Measurements from ENCODE around the gene PCDHGA4. TPM values are rescaled to one million over a fixed set of nuclear protein-coding genes. Genes with fewer than 3 reads are reported as not detected.

Gene PCDHGA4
- total RNA-seq (2013): 0.02 TPM
- polyA plus RNA-seq (under 1 TPM in 1 of 3 donors, not detected in 2; 0.03 TPM), polyA minus RNA-seq (0.14 TPM in 1 of 2 replicates, not detected in the other), total RNA-seq (0 to 0.45 (median 0.07) reads per million in 11 experiments)

DNA sequence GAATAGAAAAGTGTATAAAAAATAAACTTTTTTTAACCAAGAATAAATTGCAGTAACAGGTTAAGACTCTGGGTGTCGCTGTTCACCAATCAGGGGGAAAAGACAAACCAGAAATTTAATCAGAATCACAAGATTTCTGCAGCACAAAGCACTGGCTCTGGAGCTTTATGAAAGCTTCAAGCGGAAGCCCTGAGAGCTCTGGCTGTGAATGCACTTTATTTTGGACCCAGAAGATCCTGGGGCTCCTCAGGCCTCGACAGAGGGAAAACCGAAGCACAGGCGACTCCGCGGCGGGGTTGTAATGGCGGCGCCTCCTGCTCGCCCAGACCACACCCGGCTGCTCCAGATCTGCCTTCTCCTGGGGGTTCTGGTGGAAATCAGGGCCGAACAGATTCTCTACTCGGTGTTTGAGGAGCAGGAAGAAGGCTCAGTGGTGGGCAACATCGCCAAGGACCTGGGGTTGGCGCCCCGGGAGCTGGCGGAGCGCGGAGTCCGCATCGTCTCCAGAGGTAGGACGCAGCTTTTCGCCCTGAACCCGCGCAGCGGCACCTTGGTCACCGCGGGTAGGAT, at the start of gene PCDHGA4:
Gene PCDHGA4, plus strand, starts transcription at position 122 of the 570 bp plus-strand sequence. Its CDS starts 87 bp downstream, at position 209.
- peaks cover 37 to 80% (median 62%) of the 10 kb centered on the region in 7 donors for H3K9me3 Mint-ChIP-seq
- intact Hi-C loops (cut with micrococcal nuclease): no loop called here
- Histone ChIP-seq H3K36me3 (replicated peaks in 1 of 2; ENCODE audit: control insufficient read depth in 1 of 2, insufficient read depth in 2 of 2, low read length in 2 of 2) (no peaks in the 10 kb centered on the region), H3K9me3 (replicated peaks in 1 of 2; ENCODE audit: control insufficient read depth in 1 of 2, insufficient read depth in 1 of 2, low read length in 2 of 2) (peaks cover 52 to 75% of the 10 kb centered on the region in 2 donors), H3K9ac (ENCODE audit: insufficient read depth, low read length, poor library complexity, severe bottlenecking) (no peak within 1 kb of the TSS), H4K20me1 (ENCODE audit: insufficient read depth, low read length) (no peaks in the 10 kb centered on the region), H3K4me1 (ENCODE audit: control insufficient read depth in 1 of 2, insufficient read depth in 2 of 2, low read length in 2 of 2) (no peaks in the 10 kb centered on the region), H3K27me3 (ENCODE audit: control insufficient read depth in 2 of 2, insufficient read depth in 2 of 2, low read length in 2 of 2) (peaks cover 30 to 91% of the 10 kb centered on the region in 2 donors), H3K79me2 (ENCODE audit: insufficient read depth, low read length) (no peaks in the 10 kb centered on the region), H2AFZ (ENCODE audit: insufficient read depth, low read depth, low read length, poor library complexity, severe bottlenecking) (peak within 1 kb of the TSS; percentile 33), H3K4me3 (replicated peaks in 1 of 3; ENCODE audit: low read depth in 2 of 3, low read length in 3 of 3) (peak within 1 kb of the TSS in 1 of 3 experiments; percentile 19), H3K4me2 (replicated peaks; ENCODE audit: extremely low read depth, low read length, poor library complexity, severe bottlenecking) (no peak within 1 kb of the TSS), H3K27ac (ENCODE audit: low read depth in 1 of 2, low read length in 2 of 2) (no peak within 1 kb of the TSS)
- no peak for DNase-seq
- TF ChIP-seq, protein P1, sequence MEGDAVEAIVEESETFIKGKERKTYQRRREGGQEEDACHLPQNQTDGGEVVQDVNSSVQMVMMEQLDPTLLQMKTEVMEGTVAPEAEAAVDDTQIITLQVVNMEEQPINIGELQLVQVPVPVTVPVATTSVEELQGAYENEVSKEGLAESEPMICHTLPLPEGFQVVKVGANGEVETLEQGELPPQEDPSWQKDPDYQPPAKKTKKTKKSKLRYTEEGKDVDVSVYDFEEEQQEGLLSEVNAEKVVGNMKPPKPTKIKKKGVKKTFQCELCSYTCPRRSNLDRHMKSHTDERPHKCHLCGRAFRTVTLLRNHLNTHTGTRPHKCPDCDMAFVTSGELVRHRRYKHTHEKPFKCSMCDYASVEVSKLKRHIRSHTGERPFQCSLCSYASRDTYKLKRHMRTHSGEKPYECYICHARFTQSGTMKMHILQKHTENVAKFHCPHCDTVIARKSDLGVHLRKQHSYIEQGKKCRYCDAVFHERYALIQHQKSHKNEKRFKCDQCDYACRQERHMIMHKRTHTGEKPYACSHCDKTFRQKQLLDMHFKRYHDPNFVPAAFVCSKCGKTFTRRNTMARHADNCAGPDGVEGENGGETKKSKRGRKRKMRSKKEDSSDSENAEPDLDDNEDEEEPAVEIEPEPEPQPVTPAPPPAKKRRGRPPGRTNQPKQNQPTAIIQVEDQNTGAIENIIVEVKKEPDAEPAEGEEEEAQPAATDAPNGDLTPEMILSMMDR (IDR thresholded peaks at IDR 0.05): peak; percentile 63
- peaks cover 29 to 64% (median 60%) of the 10 kb centered on the region in 3 donors for H3K27me3 Mint-ChIP-seq (ENCODE audit: low read depth in 3 of 3)
- peaks cover 6 to 7% of the 10 kb centered on the region in 2 donors for H3K36me3 Mint-ChIP-seq
- peaks cover 2% of the 10 kb centered on the region for H3K4me1 Mint-ChIP-seq
- WGBS (ENCODE audit: insufficient coverage): 15% methylated on average over 28 of the region's 29 CpGs
- peak within 1 kb of the TSS in 1 of 2 donors; percentile 42 for H3K4me3 Mint-ChIP-seq
- no peak within 1 kb of the TSS for H3K27ac Mint-ChIP-seq

DNA sequence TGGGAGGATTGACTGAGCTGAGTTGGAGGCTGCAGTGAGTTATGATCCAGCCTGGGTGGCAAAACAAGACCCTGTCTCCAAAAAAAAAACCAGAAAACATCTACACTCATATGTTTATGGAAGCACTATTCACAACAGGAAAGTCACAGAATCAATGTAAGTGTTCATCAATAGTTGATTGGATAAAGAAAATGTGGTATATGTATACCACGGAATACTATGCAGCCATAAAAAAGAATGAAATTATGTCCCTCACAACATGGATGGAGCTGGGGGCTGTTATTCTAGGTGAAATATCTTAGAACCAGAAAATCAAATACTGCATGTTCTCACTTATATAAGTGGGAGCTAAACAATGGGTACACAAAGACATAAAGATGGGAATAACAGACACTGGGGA, 48.2 kb upstream of the PCDHGA4 start:
- Histone ChIP-seq H3K27ac (ENCODE audit: low read depth in 1 of 2, low read length in 2 of 2) (no peak overlapping the region), H3K4me3 (replicated peaks in 1 of 3; ENCODE audit: low read depth in 2 of 3, low read length in 3 of 3) (no peak overlapping the region), H3K27me3 (ENCODE audit: control insufficient read depth in 2 of 2, insufficient read depth in 2 of 2, low read length in 2 of 2) (no peaks in the 10 kb centered on the region), H3K4me1 (ENCODE audit: control insufficient read depth in 1 of 2, insufficient read depth in 2 of 2, low read length in 2 of 2) (no peaks in the 10 kb centered on the region), H3K4me2 (replicated peaks; ENCODE audit: extremely low read depth, low read length, poor library complexity, severe bottlenecking) (no peak overlapping the region), H3K9me3 (replicated peaks in 1 of 2; ENCODE audit: control insufficient read depth in 1 of 2, insufficient read depth in 1 of 2, low read length in 2 of 2) (peaks cover 74 to 85% of the 10 kb centered on the region in 2 donors), H3K79me2 (ENCODE audit: insufficient read depth, low read length) (no peaks in the 10 kb centered on the region), H3K9ac (ENCODE audit: insufficient read depth, low read length, poor library complexity, severe bottlenecking) (no peak overlapping the region), H2AFZ (ENCODE audit: insufficient read depth, low read depth, low read length, poor library complexity, severe bottlenecking) (no peak overlapping the region), H3K36me3 (replicated peaks in 1 of 2; ENCODE audit: control insufficient read depth in 1 of 2, insufficient read depth in 2 of 2, low read length in 2 of 2) (no peaks in the 10 kb centered on the region), H4K20me1 (ENCODE audit: insufficient read depth, low read length) (no peaks in the 10 kb centered on the region)
- H3K36me3 Mint-ChIP-seq: peaks cover 0 to 2% of the 10 kb centered on the region in 2 donors
- peaks cover 47 to 89% (median 80%) of the 10 kb centered on the region in 7 donors for H3K9me3 Mint-ChIP-seq
- no peaks in the 10 kb centered on the region for H3K27me3 Mint-ChIP-seq (ENCODE audit: low read depth in 3 of 3)
- no peak overlapping the region for H3K4me3 Mint-ChIP-seq
- DNase-seq: no peak
- no peak overlapping the region for H3K27ac Mint-ChIP-seq
- TF ChIP-seq, protein P1 (IDR thresholded peaks at IDR 0.05): no peak
- intact Hi-C loops (cut with micrococcal nuclease): no loop called here
- no peaks in the 10 kb centered on the region for H3K4me1 Mint-ChIP-seq
- WGBS (ENCODE audit: insufficient coverage): no CpG with 5 or more reads among the region's 1 CpG
